ENCODE measurements around the gene NME3. TPM values are rescaled to one million over a fixed set of nuclear protein-coding genes. Genes with fewer than 3 reads are reported as not detected.

NME3 gene
- total RNA-seq, 1 donor from 2014 or later = 56.9 TPM

DNA sequence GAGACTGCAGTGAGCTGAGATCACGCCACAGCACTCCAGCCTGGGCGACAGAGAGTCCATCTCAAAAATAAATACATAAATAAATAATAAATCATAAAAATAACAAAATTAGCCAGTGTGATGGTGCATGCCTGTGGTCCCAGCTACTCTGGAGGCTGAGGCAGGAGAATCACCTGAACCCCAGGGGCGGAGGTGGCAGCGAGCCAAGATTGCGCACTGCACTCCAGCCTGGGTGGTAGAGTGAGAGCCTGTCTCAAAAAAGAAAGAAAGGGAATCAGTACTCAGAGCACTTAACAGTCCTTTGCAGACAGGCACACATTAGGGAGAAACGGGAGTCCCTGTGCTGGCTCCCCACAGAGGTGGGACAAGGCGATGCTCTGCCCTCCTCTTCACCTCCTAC is 40.3 kb downstream of the NME3 start:
- no peak for TF ChIP-seq CTCF (IDR thresholded peaks at IDR 0.05; ENCODE audit: insufficient read depth, low read length, severe bottlenecking)
- H3K36me3 ChIP-seq (ENCODE audit: control insufficient read depth, insufficient read depth, low read length) = peaks cover 26% of the 10 kb centered on the region
- H3K4me3 ChIP-seq (ENCODE audit: low read depth, low read length) = no peak overlapping the region
- H3K27me3 ChIP-seq (ENCODE audit: control insufficient read depth, insufficient read depth, low read length) = no peaks in the 10 kb centered on the region
- FAIRE-seq = no peak
- DNase-seq (ENCODE audit: low read depth) = no peak

GRCh38 chr16:1729445-1729844 is 41.9 kb downstream of the NME3 start:
- Histone ChIP-seq H3K27me3 (ENCODE audit: control insufficient read depth, insufficient read depth, low read length) (no peaks in the 10 kb centered on the region), H3K4me3 (ENCODE audit: low read depth, low read length) (no peak overlapping the region), H3K36me3 (ENCODE audit: control insufficient read depth, insufficient read depth, low read length) (peaks cover 28% of the 10 kb centered on the region)
- TF ChIP-seq CTCF (IDR thresholded peaks at IDR 0.05; ENCODE audit: insufficient read depth, low read length, severe bottlenecking) = no peak
- FAIRE-seq (no peak), DNase-seq (ENCODE audit: low read depth) (no peak)

- no peak for TF ChIP-seq CTCF (IDR thresholded peaks at IDR 0.05; ENCODE audit: insufficient read depth, low read length, severe bottlenecking)
- peaks cover 28% of the 10 kb centered on the region for H3K36me3 ChIP-seq (ENCODE audit: control insufficient read depth, insufficient read depth, low read length)
- no peaks in the 10 kb centered on the region for H3K27me3 ChIP-seq (ENCODE audit: control insufficient read depth, insufficient read depth, low read length)
- DNase-seq (ENCODE audit: low read depth) (no peak), FAIRE-seq (no peak)
- H3K4me3 ChIP-seq (ENCODE audit: low read depth, low read length) = no peak overlapping the region
These were observed 42.3 kb downstream of the NME3 start for GRCh38 chr16:1729026-1729425.

GRCh38 chr16:1727651-1728624 is 43.4 kb downstream of the NME3 start:
- TF ChIP-seq CTCF (IDR thresholded peaks at IDR 0.05; ENCODE audit: insufficient read depth, low read length, severe bottlenecking) = no peak
- FAIRE-seq (no peak), DNase-seq (ENCODE audit: low read depth) (no peak)
- H3K36me3 ChIP-seq (ENCODE audit: control insufficient read depth, insufficient read depth, low read length) = peaks cover 23% of the 10 kb centered on the region
- no peaks in the 10 kb centered on the region for H3K27me3 ChIP-seq (ENCODE audit: control insufficient read depth, insufficient read depth, low read length)
- H3K4me3 ChIP-seq (ENCODE audit: low read depth, low read length) = no peak overlapping the region

DNA sequence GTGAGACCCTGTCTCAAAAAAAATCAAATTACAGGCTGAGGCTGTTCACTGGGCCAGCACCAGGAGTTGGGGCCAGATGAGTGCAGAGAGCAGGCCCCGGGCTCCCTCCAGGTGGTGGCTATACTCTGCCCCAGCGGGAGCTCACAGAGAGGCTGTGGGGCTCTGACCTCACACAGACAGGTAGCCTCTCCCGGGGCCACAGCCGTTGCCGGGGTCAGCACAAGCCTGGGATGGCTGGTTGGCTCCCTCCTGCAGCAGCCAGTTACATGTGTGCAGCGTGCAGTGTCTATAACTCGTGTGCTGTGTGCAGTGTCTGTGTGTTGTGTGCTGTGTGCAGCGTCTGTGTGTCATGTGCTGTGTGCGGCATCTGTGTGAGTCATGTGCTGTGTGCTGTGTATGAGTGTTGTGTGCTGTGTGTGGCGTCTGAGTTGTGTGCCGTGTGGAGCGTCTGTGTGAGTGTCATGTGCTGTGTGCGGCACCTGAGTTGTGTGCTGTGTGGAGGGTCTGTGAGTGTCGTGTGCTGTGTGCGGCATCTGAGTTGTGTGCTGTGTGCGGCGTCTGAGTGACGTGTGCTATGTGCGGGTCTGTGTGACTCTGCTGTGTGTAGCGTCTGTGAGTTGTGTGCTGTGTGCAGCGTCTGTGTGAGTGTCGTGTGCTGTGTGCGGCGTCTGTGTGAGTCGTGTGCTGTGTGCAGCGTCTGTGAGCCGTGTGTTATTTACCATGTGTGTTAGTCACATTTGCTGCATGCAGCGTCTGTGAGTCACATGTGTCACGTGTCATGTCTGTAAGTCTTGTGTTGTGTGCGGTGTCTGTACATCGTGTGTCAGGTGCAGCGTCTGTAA is 44.5 kb downstream of the NME3 start:
- peaks cover 20% of the 10 kb centered on the region for H3K36me3 ChIP-seq (ENCODE audit: control insufficient read depth, insufficient read depth, low read length)
- peak; percentile 97 for FAIRE-seq
- no peak overlapping the region for H3K4me3 ChIP-seq (ENCODE audit: low read depth, low read length)
- TF ChIP-seq CTCF (IDR thresholded peaks at IDR 0.05; ENCODE audit: insufficient read depth, low read length, severe bottlenecking) = no peak
- H3K27me3 ChIP-seq (ENCODE audit: control insufficient read depth, insufficient read depth, low read length) = no peaks in the 10 kb centered on the region
- DNase-seq (ENCODE audit: low read depth) = no peak
